SK-N-SH (cell line): ENCODE results near the gene FAM131A. TPM values are rescaled to one million over a fixed set of nuclear protein-coding genes. Genes with fewer than 3 reads are reported as not detected.

ENCODE experiments used
- CTCF ChIA-PET: fragments of 300-600, 350-600 bp; formaldehyde crosslinking; extraction: SDS; loops from one replicate; lab custom pipeline; 2021; lab: Yijun Ruan, JAX
- POLR2A ChIA-PET: fragments of 350-600 bp; sonication (Branson Sonifier 250); formaldehyde crosslinking; extraction: SDS; loops from one replicate; lab custom pipeline; 2020; ENCODE audit warnings: antibody characterized with exemption, inconsistent platforms; lab: Yijun Ruan, JAX
- DNase-seq: peaks from one replicate; pipeline ENCODE4 v3.0.0; 2012
- H2AFZ ChIP-seq: fragments of 200-600 bp; sonication (generic); 2 replicates; pipeline ENCODE4 v1.8.1; 2016; ENCODE audit warnings: antibody characterized with exemption, mild to moderate bottlenecking, low read depth
- H3F3A ChIP-seq: fragments of 200-600 bp; sonication (generic); replicated peaks from 2 replicates; pipeline ENCODE3; 2016; ENCODE audit warnings: antibody characterized with exemption, mild to moderate bottlenecking; ENCODE audit not compliant: insufficient read depth
- H3K27ac ChIP-seq, 2 experiments: fragments of 200-500 bp in 1 of 2; fragments of 200-600 bp in 1 of 2; sonication (Bioruptor generic) in 1 of 2; sonication (generic), shearing (Covaris generic) in 1 of 2; 2 replicates each; pipeline versions ENCODE4 v1.5.1 to v1.6.1; 2014 to 2016; ENCODE audit warnings: low read depth in 2 of 2, inconsistent platforms in 1 of 2, low read length in 1 of 2, mild to moderate bottlenecking in 1 of 2, mixed read lengths in 1 of 2
- H3K27me3 ChIP-seq: fragments of 200-600 bp; sonication (generic), shearing (Covaris generic); 2 replicates; pipeline ENCODE4 v1.6.1; 2016; ENCODE audit warnings: mixed run types; ENCODE audit not compliant: insufficient read depth
- H3K36me3 ChIP-seq, 2 experiments: fragments of 200-500 bp in 1 of 2; fragments of 200-600 bp in 1 of 2; sonication (Bioruptor generic) in 1 of 2; sonication (generic) in 1 of 2; replicated peaks in 1 of 2; 2 replicates each; pipeline versions ENCODE3 to v1.5.1; 2014 to 2016; ENCODE audit warnings: low read length in 1 of 2, mild to moderate bottlenecking in 1 of 2; ENCODE audit not compliant: insufficient read depth in 2 of 2, control insufficient read depth in 1 of 2
- H3K4me1 ChIP-seq, 2 experiments: fragments of 200-500 bp in 1 of 2; fragments of 200-600 bp in 1 of 2; sonication (Bioruptor generic) in 1 of 2; sonication (generic), shearing (Covaris generic) in 1 of 2; 2 replicates each; pipeline versions ENCODE4 v1.5.1 to v1.6.1; 2014 to 2016; ENCODE audit warnings: low read depth in 1 of 2, low read length in 1 of 2, mixed run types in 1 of 2; ENCODE audit not compliant: insufficient read depth in 2 of 2, control insufficient read depth in 1 of 2
- H3K4me2 ChIP-seq: fragments of 200-600 bp; sonication (generic), shearing (Covaris generic); 2 replicates; pipeline ENCODE4 v1.6.1; 2017; ENCODE audit warnings: mixed run types
- H3K4me3 ChIP-seq, 2 experiments: fragments of 200-500 bp in 1 of 2; fragments of 200-600 bp in 1 of 2; sonication (Bioruptor generic) in 1 of 2; sonication (generic), shearing (Covaris generic) in 1 of 2; 2 replicates each; pipeline versions ENCODE4 v1.5.1 to v1.8.1; 2014 to 2016; ENCODE audit warnings: low read depth in 2 of 2, inconsistent platforms in 1 of 2, low read length in 1 of 2, mild to moderate bottlenecking in 1 of 2, mixed read lengths in 1 of 2, moderate library complexity in 1 of 2
- H3K79me2 ChIP-seq: fragments of 200-600 bp; sonication (generic); 2 replicates; pipeline ENCODE4 v1.8.1; 2017; ENCODE audit warnings: mild to moderate bottlenecking; ENCODE audit not compliant: insufficient read depth
- H3K9ac ChIP-seq: fragments of 200-600 bp; sonication (generic); 2 replicates; pipeline ENCODE4 v1.6.1; 2017; ENCODE audit warnings: mixed run types
- H3K9me2 ChIP-seq: fragments of 200-600 bp; sonication (generic); 2 replicates; pipeline ENCODE4 v1.6.1; 2017; ENCODE audit warnings: mixed run types
- H3K9me3 ChIP-seq: fragments of 200-600 bp; sonication (generic); 2 replicates; pipeline ENCODE4 v1.6.1; 2017; ENCODE audit warnings: mixed run types, mild to moderate bottlenecking, moderate library complexity
- H4K20me1 ChIP-seq: fragments of 200-600 bp; sonication (generic); 2 replicates; pipeline ENCODE4 v1.6.1; 2017; ENCODE audit warnings: mild to moderate bottlenecking, mixed run types; ENCODE audit not compliant: insufficient read depth
- CHD2 ChIP-seq: fragments of 150-350 bp; IDR thresholded peaks from 2 replicates; pipeline ENCODE4 v1.6.1; 2018; ENCODE audit warnings: low read length; ENCODE audit not compliant: partially characterized antibody
- CTCF ChIP-seq: fragments of 200-600 bp; sonication (generic); IDR thresholded peaks from 2 replicates; pipeline ENCODE4 v1.6.1; 2017; ENCODE audit warnings: antibody characterized with exemption, mild to moderate bottlenecking, moderate library complexity
- FOXJ3 ChIP-seq: sonication (generic); formaldehyde crosslinking; IDR thresholded peaks from 2 replicates; pipeline ENCODE4 v1.5.1; 2020; ENCODE audit warnings: mild to moderate bottlenecking, missing genetic modification reagents
- IRF3 ChIP-seq: fragments of 150-350 bp; IDR thresholded peaks from 2 replicates; pipeline ENCODE4 v1.6.1; 2016; ENCODE audit warnings: mild to moderate bottlenecking, low read depth, low read length
- MXI1 ChIP-seq: IDR thresholded peaks from 2 replicates; pipeline ENCODE4 v1.6.1; 2012; ENCODE audit warnings: mild to moderate bottlenecking, low read depth, low read length, improper control_type of control experiment
- NRF1 ChIP-seq: IDR thresholded peaks from 2 replicates; pipeline ENCODE4 v1.6.1; 2012; ENCODE audit warnings: low read depth, mild to moderate bottlenecking, low read length
- POLR2AphosphoS5 ChIP-seq: IDR thresholded peaks from 2 replicates; pipeline ENCODE4 v1.6.1; 2012; ENCODE audit warnings: low read depth, low read length
- RAD21 ChIP-seq: IDR thresholded peaks from 2 replicates; pipeline ENCODE4 v1.6.1; 2012; ENCODE audit warnings: mild to moderate bottlenecking, low read length
- RCOR1 ChIP-seq: fragments of 150-350 bp; IDR thresholded peaks from 2 replicates; pipeline ENCODE4 v1.6.1; 2017; ENCODE audit warnings: antibody characterized with exemption, low read length
- SIN3A ChIP-seq: IDR thresholded peaks from 2 replicates; pipeline ENCODE4 v1.6.1; 2012; ENCODE audit warnings: low read depth, mild to moderate bottlenecking, low read length, moderate library complexity, borderline replicate concordance
- TAF1 ChIP-seq: IDR thresholded peaks from 2 replicates; pipeline ENCODE4 v1.6.1; 2012; ENCODE audit warnings: low read depth, mild to moderate bottlenecking, low read length, moderate library complexity, borderline replicate concordance
- TCF12 ChIP-seq: IDR thresholded peaks from 2 replicates; pipeline ENCODE4 v1.4.0; 2012
- USF1 ChIP-seq: IDR thresholded peaks from 2 replicates; pipeline ENCODE4 v1.4.0; 2012; ENCODE audit warnings: low read depth, borderline replicate concordance
- USF2 ChIP-seq: fragments of 150-350 bp; IDR thresholded peaks from 2 replicates; pipeline ENCODE4 v1.6.1; 2017; ENCODE audit warnings: antibody characterized with exemption, low read length, low read depth, borderline replicate concordance
- YY1 ChIP-seq: IDR thresholded peaks from 2 replicates; pipeline ENCODE4 v1.4.0; 2012; ENCODE audit warnings: low read depth, mild to moderate bottlenecking
- WGBS: methylation state at CpG from one replicate; pipeline ENCODE4 v1.1.6; 2017; ENCODE audit warnings: low lambda C conversion rate; 5-methylcytosine and 5-hydroxymethylcytosine counted together
- polyA plus RNA-seq, 3 experiments: library from polyadenylated mRNA; depleted of rRNA; stranded (reverse); fragments of >200 nt; gene quantifications; 2 replicates each; pipeline ENCODE4 v1.2.3, GENCODE V29; 2012

Gene FAM131A
- polyA plus RNA-seq, 1 of the 3 experiments (the other 2 are of a cell fraction): 31.6 TPM

GRCh38 chr3:184389935-184390528 is 52.6 kb downstream of the FAM131A start:
- no peaks in the 10 kb centered on the region for H3F3A ChIP-seq
- H3K27me3 ChIP-seq: no peaks in the 10 kb centered on the region
- POLR2A ChIA-PET: no interaction called here
- H3K4me1 ChIP-seq: no peaks in the 10 kb centered on the region
- H3K27ac ChIP-seq: no peak overlapping the region
- no peak for DNase-seq
- H3K9ac ChIP-seq: no peak overlapping the region
- H3K79me2 ChIP-seq: no peaks in the 10 kb centered on the region
- no peaks in the 10 kb centered on the region for H4K20me1 ChIP-seq
- 77% methylated on average over 5 of the region's 5 CpGs for WGBS
- H3K4me3 ChIP-seq: no peak overlapping the region
- no peaks in the 10 kb centered on the region for H3K9me3 ChIP-seq
- no peaks in the 10 kb centered on the region for H3K9me2 ChIP-seq
- H2AFZ ChIP-seq: no peak overlapping the region
- no peaks in the 10 kb centered on the region for H3K36me3 ChIP-seq
- TF ChIP-seq FOXJ3 (no peak), RAD21 (no peak), POLR2AphosphoS5 (no peak), RCOR1 (no peak), CHD2 (no peak), MXI1 (no peak), TAF1 (no peak)
- H3K4me2 ChIP-seq: no peak overlapping the region
- CTCF ChIA-PET: interaction anchor here (0.8 to 3.0 kb wide), 5 partner anchors 18 to 151 kb away, joined by 3 to 21 read pairs (median 3); no protein-coding TSS in a partner anchor

GRCh38 chr3:184391266-184391665 is 53.9 kb downstream of the FAM131A start:
- Histone ChIP-seq H3K9ac (no peak overlapping the region), H3K4me1 (no peaks in the 10 kb centered on the region), H3F3A (no peaks in the 10 kb centered on the region), H3K9me2 (no peaks in the 10 kb centered on the region), H3K4me2 (no peak overlapping the region), H3K27ac (no peak overlapping the region), H3K36me3 (no peaks in the 10 kb centered on the region), H3K4me3 (no peak overlapping the region), H3K79me2 (no peaks in the 10 kb centered on the region), H4K20me1 (no peaks in the 10 kb centered on the region), H3K27me3 (no peaks in the 10 kb centered on the region), H2AFZ (no peak overlapping the region), H3K9me3 (no peaks in the 10 kb centered on the region)
- no peak for TF ChIP-seq IRF3
- no peak for DNase-seq
- CTCF ChIA-PET: interaction anchor here (0.8 to 3.0 kb wide), 5 partner anchors 19 to 123 kb away, joined by 3 to 21 read pairs (median 4); no protein-coding TSS in a partner anchor
- WGBS: 73% methylated on average over 3 of the region's 3 CpGs
- POLR2A ChIA-PET: no interaction called here

- H4K20me1 ChIP-seq: no peaks in the 10 kb centered on the region
- no peaks in the 10 kb centered on the region for H3K27me3 ChIP-seq
- 75% methylated on average over 2 of the region's 5 CpGs for WGBS
- H3K4me1 ChIP-seq: no peaks in the 10 kb centered on the region
- no peaks in the 10 kb centered on the region for H3K79me2 ChIP-seq
- peaks cover 4% of the 10 kb centered on the region for H3F3A ChIP-seq
- H3K9me3 ChIP-seq: no peaks in the 10 kb centered on the region
- H3K36me3 ChIP-seq: no peaks in the 10 kb centered on the region
- H3K4me3 ChIP-seq: no peak overlapping the region
- POLR2A ChIA-PET: no interaction called here
- H3K9me2 ChIP-seq: no peaks in the 10 kb centered on the region
- H3K27ac ChIP-seq: no peak overlapping the region
- no peak for DNase-seq
- H3K4me2 ChIP-seq: no peak overlapping the region
- H3K9ac ChIP-seq: no peak overlapping the region
- no peak overlapping the region for H2AFZ ChIP-seq
- CTCF ChIA-PET: interaction anchor here (0.8 to 1.2 kb wide), 2 partner anchors 24 to 118 kb away, joined by 3 to 5 read pairs; no protein-coding TSS in a partner anchor
- TF ChIP-seq NRF1: no peak
- TF ChIP-seq YY1: no peak
- TF ChIP-seq TCF12: no peak
- no peak for TF ChIP-seq SIN3A
- TF ChIP-seq CTCF: no peak
- no peak for TF ChIP-seq CHD2
- no peak for TF ChIP-seq USF1
- TF ChIP-seq RAD21: no peak
- no peak for TF ChIP-seq USF2
Observed at GRCh38 chr3:184395320-184395660, 57.9 kb downstream of the FAM131A start.
